GM18909 (cell line): ENCODE measurements around the gene NBEAL1.
"Not testable (repeated sequence)": the region's sequence is repeated elsewhere in the genome, so short reads cannot be mapped to it uniquely, and the experiment has no call there.

Experiments
- ATAC-seq: cut with Tn5 transposase; IDR thresholded peaks from one replicate; pipeline ENCODE4 v1.9.1; 2021; ENCODE audit warnings: mild to moderate bottlenecking; ENCODE audit not compliant: unreplicated experiment, poor library complexity

Gene NBEAL1

GRCh38 chr2:203104273-203104672 lies 89.6 kb downstream of the NBEAL1 start:
- no peak for ATAC-seq

- ATAC-seq = no peak
Measured at GRCh38 chr2:203105996-203106395, 91.3 kb downstream of the NBEAL1 start.

DNA sequence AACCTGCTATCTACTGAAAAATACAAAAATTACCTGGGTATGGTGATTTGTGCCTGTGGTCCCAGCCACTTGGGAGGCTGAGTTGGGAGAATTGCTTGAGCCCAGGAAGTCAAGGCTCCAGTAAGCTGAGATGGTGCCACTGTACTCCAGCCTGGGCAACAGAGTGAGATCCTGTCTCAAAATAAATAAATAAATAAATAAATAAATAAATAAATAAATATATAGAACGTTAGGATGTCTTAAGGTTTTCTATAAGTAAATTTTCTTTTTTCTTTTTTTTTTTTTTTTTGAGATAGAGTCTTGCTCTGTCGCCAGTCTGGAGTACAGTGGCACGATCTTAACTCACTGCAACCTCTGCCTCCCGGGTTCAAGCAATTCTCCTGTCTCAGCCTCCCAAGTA lies 95.8 kb downstream of the NBEAL1 start:
- not testable (repeated sequence) for ATAC-seq

- ATAC-seq = no peak
Measured at GRCh38 chr2:203112342-203112741, 97.7 kb downstream of the NBEAL1 start.

- not testable (repeated sequence) for ATAC-seq
Measured at GRCh38 chr2:203115201-203115700, 100.6 kb downstream of the NBEAL1 start.

DNA sequence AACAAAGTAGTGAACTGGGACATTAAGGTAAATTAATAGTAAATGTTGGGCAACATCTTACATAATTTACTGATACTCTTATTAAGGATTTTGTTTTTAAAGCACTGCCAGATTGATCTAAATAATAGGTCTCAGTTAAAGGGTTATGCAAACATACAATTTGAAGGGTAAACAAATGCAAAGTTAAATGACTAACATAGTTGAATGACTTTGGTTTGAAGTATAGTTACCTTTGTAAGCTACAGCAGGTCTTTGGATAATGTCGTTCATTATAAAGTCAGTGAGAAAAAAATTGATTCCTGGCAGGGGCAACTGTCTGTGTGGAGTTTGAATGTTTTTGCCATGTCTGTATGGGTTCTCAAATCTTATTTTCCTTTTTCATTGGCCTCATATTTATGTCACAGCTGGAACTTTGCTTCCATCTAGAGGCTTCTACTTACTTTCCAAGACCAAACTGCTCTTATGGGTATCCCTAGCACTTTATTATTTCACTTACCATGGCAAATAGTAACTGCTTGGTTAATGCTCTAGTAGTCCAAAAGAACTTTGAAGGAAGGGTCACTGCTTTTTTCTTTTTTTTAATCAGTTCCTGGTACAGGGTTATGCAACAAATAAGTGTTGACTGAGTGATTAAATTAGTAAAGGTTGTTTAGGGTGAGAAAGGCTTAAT lies 107.8 kb downstream of the NBEAL1 start:
- ATAC-seq = no peak

- ATAC-seq = no peak
Measured at GRCh38 chr2:203126996-203127395, 112.3 kb downstream of the NBEAL1 start.

- no peak for ATAC-seq
Measured at GRCh38 chr2:203135105-203135504, 120.4 kb downstream of the NBEAL1 start.

GRCh38 chr2:203143391-203143790 lies 128.7 kb downstream of the NBEAL1 start:
- ATAC-seq = no peak

DNA sequence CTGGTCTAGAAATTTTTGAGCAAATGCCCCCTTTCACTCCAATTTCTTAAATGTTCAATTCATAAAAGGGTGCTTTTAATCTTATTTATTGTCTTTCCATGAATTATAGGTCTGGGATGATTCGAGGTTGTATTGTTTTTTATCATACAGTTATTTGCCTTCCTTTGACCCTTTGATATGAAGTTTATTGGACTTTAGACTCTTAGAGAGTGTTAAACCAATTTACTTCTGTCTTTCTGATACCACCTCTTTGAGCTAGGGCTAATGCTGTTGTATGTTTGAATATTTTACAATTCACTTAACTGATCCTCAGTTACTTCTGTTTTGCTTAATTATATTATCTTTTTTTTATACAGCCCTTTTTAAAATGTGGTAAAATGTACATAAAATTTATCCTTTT lies 134.5 kb downstream of the NBEAL1 start:
- ATAC-seq = no peak

DNA sequence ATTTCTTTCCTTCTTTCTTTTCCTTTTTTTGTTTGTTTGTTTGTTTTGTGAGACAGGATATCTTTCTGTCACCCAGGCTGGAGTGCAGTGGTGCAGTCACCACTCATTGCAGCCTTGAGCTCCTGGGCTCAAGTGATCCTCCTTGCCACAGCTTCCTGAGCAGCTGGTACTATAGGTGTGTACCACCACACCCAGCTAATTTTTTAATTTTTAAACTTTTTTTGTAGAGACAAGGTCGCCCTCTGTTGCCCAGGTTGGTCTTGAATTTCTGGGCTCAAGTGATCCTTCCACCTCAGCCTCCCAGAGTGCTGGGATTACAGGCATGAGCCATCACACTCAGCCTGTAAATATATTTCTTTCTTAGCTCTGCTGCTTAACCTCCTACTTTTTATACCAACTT lies 140.7 kb downstream of the NBEAL1 start:
- no peak for ATAC-seq

- not testable (repeated sequence) for ATAC-seq
Measured at GRCh38 chr2:203162722-203163121, 148.0 kb downstream of the NBEAL1 start.

GRCh38 chr2:203164311-203164935 lies 149.7 kb downstream of the NBEAL1 start:
- ATAC-seq = no peak

DNA sequence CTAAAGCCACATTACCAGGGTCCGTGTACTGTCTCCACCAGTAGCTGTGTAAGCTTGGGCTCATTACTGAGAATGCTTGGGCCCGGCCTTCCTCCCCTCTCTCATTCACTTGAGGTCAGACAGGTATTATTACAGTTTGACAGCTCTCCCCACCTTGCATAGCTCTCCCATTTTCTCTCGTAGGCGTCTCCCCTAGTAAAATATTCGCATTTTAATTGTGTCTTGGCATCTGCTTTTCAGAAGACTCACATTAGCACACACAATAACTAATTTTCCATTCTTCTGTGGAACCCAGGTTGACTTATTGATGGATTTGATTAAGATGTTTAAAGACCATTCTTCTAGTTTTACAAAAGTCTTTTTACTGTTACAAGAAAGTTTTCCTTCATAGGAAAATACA lies 153.1 kb downstream of the NBEAL1 start:
- ATAC-seq = no peak

- no peak for ATAC-seq
Measured at GRCh38 chr2:203170502-203170901, 155.8 kb downstream of the NBEAL1 start.

DNA sequence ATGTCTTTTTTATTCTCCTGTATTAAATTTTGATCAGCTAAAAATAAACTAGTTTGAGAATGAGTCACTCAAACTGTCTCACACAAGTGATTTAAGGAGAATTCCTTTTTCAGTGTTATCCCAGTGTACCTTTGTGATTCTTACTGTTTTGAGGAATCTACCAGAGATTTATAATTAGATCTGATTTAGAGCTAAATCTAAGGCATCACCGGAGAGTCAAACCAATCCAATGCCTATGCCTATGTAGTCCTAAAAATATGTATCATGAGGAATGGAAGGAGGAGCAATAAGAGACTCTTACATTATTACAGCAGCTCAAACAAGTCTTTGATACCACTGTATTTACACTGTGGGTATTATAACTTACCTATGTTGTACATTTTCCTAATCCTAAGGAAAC lies 160.7 kb downstream of the NBEAL1 start:
- ATAC-seq = no peak

- ATAC-seq = no peak
Measured at GRCh38 chr2:203177361-203177760, 162.7 kb downstream of the NBEAL1 start.

DNA sequence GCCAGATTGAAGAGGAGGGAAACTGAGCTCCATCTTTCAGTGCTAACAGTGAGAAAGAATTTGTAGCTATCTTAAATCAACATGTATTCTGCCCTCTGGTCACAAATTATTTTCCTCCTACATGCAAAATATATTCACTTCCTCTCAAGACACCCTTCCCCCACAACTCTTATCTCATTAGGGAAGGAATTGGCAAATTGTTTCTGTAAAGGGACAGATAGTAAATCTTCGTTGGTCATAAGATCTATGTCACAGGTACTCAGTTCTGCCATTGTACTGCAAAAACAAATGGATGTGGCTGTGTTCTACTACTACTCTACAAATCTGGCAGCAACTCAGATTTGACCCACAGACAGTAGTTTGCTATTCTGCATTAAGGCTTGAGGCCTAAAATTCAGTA lies 171.2 kb downstream of the NBEAL1 start:
- no peak for ATAC-seq

DNA sequence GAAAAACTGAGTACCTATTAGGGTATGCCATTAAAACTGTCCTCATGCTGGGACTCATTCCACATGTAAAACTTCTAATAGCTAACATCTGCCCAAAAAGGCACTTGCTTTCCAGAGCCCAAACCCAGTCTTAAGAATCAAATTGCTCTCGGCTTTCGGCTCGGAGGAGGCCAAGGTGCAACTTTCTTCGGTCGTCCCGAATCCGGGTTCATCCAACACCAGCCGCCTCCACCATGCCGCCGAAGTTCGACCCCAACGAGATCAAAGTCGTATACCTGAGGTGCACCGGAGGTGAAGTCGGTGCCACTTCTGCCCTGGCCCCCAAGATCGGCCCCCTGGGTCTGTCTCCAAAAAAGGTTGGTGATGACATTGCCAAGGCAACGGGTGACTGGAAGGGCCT lies 175.9 kb downstream of the NBEAL1 start:
- ATAC-seq = not testable (repeated sequence)

DNA sequence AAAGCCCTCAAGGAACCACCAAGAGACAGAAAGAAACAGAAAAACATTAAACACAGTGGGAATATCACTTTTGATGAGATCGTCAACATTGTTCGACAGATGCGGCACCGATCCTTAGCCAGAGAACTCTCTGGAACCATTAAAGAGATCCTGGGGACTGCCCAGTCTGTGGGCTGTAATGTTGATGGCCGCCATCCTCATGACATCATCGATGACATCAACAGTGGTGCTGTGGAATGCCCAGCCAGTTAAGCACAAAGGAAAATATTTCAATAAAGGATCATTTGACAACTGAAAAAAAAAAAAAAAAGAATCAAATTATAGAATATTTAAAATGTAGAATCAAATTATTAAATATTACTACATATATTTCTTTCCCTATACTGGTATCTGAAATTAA lies 176.4 kb downstream of the NBEAL1 start:
- not testable (repeated sequence) for ATAC-seq

DNA sequence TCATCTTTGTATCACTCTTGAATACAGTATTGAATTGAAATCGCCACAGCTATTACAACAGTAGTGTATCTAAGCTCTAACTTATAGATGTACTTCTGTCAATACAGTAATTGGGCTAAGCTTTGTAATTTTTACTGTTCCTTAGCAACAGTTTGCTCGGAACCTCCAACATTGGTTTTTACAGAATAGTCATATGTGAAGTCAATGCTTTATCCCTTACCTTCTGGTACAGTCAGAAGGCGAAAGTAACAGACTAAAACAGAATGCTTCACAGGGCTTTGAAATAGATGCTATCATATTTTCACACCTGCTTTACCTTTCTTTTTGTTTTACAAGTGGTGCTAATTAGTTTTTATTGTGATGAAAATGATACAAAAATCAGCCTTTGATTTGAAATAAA lies 177.3 kb downstream of the NBEAL1 start:
- ATAC-seq = no peak
